ENCODE results near the gene TBC1D13. TPM values are rescaled to one million over a fixed set of nuclear protein-coding genes. Genes with fewer than 3 reads are reported as not detected.
A peak's percentile ranks its signal among the peaks of the same experiment; 100 is the strongest.

Gene TBC1D13
- total and polyA plus RNA-seq, 7 donors, result 11.8 to 25.1 (median 15.5) TPM

DNA sequence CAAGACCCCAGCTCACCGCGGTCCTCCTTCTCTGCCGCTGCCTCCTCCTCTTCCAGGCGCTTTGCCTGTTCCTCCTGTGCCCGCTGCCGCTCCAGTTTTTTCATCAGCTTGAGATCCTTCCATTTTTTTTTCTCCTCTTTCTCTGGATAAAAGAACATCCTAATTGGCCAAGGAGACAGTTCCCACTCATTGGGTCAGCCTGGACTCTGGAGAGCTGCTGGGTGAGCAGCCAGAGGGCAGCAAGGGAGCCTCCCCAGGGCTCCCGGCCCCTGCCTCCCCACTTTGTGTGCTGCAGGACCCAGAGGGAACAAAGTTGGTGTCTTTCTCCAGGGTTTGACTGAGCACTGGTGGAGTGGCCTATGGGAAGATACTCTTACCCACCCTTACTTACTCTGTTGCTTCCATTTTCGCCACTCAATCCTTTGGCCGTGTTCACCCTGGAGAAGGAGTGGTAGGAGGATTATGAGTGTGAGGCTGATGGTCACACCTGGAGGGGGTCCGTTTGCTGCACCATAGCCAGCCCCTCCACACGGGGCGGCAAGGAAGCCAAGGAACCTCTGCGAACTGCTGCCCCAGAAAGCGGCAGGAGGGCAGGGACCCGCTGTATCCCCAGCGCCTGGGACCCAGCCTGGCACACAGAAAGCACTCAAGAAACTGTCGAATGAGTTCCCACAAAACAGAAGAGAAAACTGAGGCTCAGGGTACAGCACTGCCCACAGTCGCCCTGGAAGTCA lies 41.8 kb downstream of the TBC1D13 start:
- WGBS, 3 donors, result 30 to 33% (median 30%) methylated on average over 18 of the region's 18 CpGs
- TF ChIP-seq, protein P1, sequence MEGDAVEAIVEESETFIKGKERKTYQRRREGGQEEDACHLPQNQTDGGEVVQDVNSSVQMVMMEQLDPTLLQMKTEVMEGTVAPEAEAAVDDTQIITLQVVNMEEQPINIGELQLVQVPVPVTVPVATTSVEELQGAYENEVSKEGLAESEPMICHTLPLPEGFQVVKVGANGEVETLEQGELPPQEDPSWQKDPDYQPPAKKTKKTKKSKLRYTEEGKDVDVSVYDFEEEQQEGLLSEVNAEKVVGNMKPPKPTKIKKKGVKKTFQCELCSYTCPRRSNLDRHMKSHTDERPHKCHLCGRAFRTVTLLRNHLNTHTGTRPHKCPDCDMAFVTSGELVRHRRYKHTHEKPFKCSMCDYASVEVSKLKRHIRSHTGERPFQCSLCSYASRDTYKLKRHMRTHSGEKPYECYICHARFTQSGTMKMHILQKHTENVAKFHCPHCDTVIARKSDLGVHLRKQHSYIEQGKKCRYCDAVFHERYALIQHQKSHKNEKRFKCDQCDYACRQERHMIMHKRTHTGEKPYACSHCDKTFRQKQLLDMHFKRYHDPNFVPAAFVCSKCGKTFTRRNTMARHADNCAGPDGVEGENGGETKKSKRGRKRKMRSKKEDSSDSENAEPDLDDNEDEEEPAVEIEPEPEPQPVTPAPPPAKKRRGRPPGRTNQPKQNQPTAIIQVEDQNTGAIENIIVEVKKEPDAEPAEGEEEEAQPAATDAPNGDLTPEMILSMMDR (IDR thresholded peaks at IDR 0.05), result no peak
- DNase-seq, result no peak

DNA sequence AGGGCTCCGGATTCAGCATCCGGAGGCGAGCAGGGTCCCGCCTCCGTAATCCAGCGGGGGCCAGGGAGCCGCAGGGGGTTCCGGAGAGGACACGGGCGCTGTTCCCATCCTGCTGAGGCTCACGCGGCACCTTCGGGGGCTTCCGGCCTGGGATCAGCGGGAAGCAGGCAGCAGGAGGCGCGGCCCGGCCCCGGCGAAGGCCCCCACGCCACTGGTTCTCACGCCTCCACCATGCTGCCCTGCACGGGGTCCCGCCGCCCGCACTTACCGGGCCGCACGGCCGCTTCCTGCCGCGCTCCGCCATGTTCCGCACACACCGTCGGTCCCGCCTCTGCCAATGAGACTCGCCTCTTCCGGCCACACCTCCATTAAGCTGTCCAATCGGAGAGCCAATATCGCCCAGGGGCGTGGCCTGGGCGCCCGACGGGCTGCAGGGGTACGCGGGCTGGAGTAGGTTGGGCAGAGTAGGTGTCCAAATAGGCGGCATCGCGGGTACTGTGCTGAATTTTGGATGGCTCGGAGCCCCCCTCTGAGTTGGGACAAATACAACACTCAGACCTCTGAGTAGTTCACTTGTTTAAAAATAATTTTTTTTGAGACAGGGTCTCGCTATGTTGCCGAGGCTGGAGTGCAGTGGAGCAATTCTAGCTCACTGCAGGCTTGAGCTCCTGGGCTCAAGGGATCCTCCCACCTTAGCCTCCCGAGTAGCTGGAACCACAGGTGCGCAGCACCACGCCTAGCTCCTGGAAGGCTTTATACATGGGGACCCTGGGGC lies 42.6 kb downstream of the TBC1D13 start, which contains the start of gene SPOUT1:
Gene SPOUT1 (minus strand): TSS at position 318 of the 775 bp plus-strand sequence. CDS start 14 bp downstream, at position 304.
- intact Hi-C loops (cut with DNase I), result no loop called here
- H3K9me3 ChIP-seq, result no peaks in the 10 kb centered on the region
- 0 to 1% (median 1%) methylated on average over 46 to 56 of the region's 56 CpGs for WGBS, 3 donors
- H3K4me1 ChIP-seq, result peaks cover 13% of the 10 kb centered on the region
- H3K4me3 ChIP-seq, result peak within 1 kb of the TSS; percentile 89
- peaks cover 0 to 45% of the 10 kb centered on the region in 2 donors for H3K36me3 ChIP-seq (ENCODE audit: insufficient read depth in 1 of 2, low read depth in 1 of 2)
- H3K27me3 ChIP-seq (ENCODE audit: insufficient read depth in 3 of 3, low read length in 2 of 3), result no peaks in the 10 kb centered on the region
- ATAC-seq (peak; percentile 98 to 100 (median 99)), DNase-seq (peak; percentile 91 to 96)
- TF ChIP-seq, protein P1 (IDR thresholded peaks at IDR 0.05), result no peak
- peak within 1 kb of the TSS; percentile 86 for H3K27ac ChIP-seq

More for the DNA sequence above, 41.8 kb downstream of the TBC1D13 start:
- peak in 1 of 4 donors; percentile 1 for ATAC-seq
- Histone ChIP-seq H3K9me3 (no peaks in the 10 kb centered on the region), H3K4me1 (peaks cover 13% of the 10 kb centered on the region), H3K4me3 (peak overlapping the region; percentile 89), H3K27me3 (ENCODE audit: insufficient read depth in 3 of 3, low read length in 2 of 3) (no peaks in the 10 kb centered on the region), H3K36me3 (ENCODE audit: insufficient read depth in 1 of 2, low read depth in 1 of 2) (peaks cover 0 to 48% of the 10 kb centered on the region in 2 donors), H3K27ac (peak overlapping the region; percentile 86)
- intact Hi-C loops (cut with DNase I), result no loop called here

DNA sequence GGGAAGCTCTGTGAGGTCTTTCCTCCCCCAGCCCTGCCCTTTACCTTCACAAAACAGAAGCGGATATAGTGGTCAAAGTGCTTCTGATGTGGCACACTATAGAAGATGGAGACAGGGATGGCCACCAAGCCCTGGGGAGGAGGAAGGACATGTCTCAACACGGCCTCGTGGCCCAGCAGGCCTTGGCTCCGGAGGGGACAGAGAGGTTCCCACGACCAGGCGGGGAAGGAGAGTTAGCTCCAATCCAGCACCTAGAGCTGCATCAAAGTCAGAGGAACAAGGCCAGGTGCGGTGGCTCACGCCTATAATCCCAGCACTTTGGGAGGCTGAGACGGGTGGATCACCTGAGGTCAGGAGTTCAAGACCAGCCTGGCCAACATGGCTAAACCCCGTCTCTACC lies 46.6 kb downstream of the TBC1D13 start:
- Histone ChIP-seq H3K9me3 (no peaks in the 10 kb centered on the region), H3K27ac (no peak overlapping the region), H3K36me3 (ENCODE audit: insufficient read depth in 1 of 2, low read depth in 1 of 2) (peaks cover 0 to 25% of the 10 kb centered on the region in 2 donors), H3K27me3 (ENCODE audit: insufficient read depth in 3 of 3, low read length in 2 of 3) (no peaks in the 10 kb centered on the region), H3K4me1 (peaks cover 9% of the 10 kb centered on the region), H3K4me3 (no peak overlapping the region)
- intact Hi-C loops (cut with DNase I), result no loop called here
- WGBS, 3 donors, result 92 to 93% (median 92%) methylated on average over 10 of the region's 10 CpGs
- DNase-seq (peak in 1 of 2 donors; percentile 36), ATAC-seq (no peak)
- TF ChIP-seq, protein P1 (IDR thresholded peaks at IDR 0.05), result no peak

DNA sequence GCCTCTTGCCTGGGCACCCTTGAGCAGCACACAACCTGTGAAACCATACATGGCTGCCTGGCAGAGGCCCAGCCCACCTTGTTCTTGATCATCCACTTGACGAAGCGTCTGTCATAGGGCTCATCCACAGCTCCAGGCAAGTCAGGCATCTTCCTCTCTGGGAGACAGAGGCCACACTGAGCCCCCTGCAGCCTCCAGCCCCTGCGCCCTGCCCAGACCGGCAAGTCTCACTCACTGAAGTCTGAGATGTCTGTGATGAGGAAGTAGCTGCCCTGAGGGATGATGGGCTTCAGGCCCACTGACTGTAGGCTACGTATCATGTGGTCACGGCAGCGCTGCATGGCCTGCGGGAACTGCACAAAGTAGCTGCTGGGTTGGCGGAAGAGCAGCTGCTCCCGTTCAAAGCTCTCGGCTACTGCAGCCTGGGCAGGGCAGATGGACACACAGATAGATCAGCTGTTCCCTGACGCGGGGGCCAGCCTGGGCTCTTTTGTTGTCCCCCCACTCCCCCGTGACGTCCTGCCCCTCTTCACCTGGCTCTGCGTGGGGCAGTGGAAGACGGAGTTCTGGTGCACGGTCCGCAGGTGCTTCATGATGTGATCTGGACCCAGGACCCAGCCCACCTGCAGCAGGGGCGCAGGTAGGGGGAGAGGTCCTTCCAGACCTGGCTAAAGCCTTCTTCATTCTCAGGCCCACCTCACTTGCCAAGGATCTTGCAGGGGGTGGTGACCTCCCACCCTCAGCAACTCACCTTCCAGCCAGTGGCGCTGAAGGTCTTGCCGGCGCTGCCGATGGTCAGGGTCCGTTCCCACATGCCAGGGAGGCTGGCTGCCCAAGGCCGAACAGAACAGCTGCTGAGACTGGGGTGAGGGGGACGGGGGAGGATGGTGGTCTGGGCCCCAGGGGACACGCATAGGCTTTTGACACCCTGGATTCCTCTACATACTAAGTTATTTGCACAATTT lies 48.5 kb downstream of the TBC1D13 start:
- Histone ChIP-seq H3K4me3 (no peak overlapping the region), H3K9me3 (no peaks in the 10 kb centered on the region), H3K36me3 (ENCODE audit: insufficient read depth in 1 of 2, low read depth in 1 of 2) (peaks cover 0 to 25% of the 10 kb centered on the region in 2 donors), H3K4me1 (no peaks in the 10 kb centered on the region), H3K27ac (no peak overlapping the region), H3K27me3 (ENCODE audit: insufficient read depth in 3 of 3, low read length in 2 of 3) (no peaks in the 10 kb centered on the region)
- ATAC-seq (no peak), DNase-seq (peak in 1 of 2 donors; percentile 49)
- TF ChIP-seq, protein P1 (IDR thresholded peaks at IDR 0.05), result no peak
- WGBS, 3 donors, result 92 to 95% (median 92%) methylated on average over 28 of the region's 28 CpGs
- intact Hi-C loops (cut with DNase I), result no loop called here
